HG03097 (cell line): Measurements from ENCODE around the gene NRXN3.
"Not testable (repeated sequence)": the region's sequence is repeated elsewhere in the genome, so short reads cannot be mapped to it uniquely, and the experiment has no call there.

Source experiments
- ATAC-seq: cut with Tn5 transposase; IDR thresholded peaks from one replicate; pipeline ENCODE4 v1.9.1; 2021; ENCODE audit not compliant: unreplicated experiment, low FRiP score

Gene NRXN3

GRCh38 chr14:78561074-78561473 is 390.9 kb downstream of the NRXN3 start:
- ATAC-seq: no peak

GRCh38 chr14:78566026-78566858 is 396.1 kb downstream of the NRXN3 start:
- ATAC-seq: peak; percentile 94

- ATAC-seq: no peak
Observed at GRCh38 chr14:78566859-78567172, 396.6 kb downstream of the NRXN3 start.

GRCh38 chr14:78567343-78567742 is 397.2 kb downstream of the NRXN3 start:
- ATAC-seq: no peak

- not testable (repeated sequence) for ATAC-seq
Observed at GRCh38 chr14:78573736-78574135, 403.6 kb downstream of the NRXN3 start.

- no peak for ATAC-seq
Observed at GRCh38 chr14:78576437-78577166, 406.4 kb downstream of the NRXN3 start.

- ATAC-seq: no peak
Observed at GRCh38 chr14:78581229-78581628, 411.1 kb downstream of the NRXN3 start.

- ATAC-seq: no peak
Observed at GRCh38 chr14:78586681-78587080, 416.5 kb downstream of the NRXN3 start.

GRCh38 chr14:78588906-78589305 is 418.7 kb downstream of the NRXN3 start:
- no peak for ATAC-seq

GRCh38 chr14:78592616-78593219 is 422.5 kb downstream of the NRXN3 start:
- no peak for ATAC-seq

GRCh38 chr14:78593949-78594348 is 423.8 kb downstream of the NRXN3 start:
- ATAC-seq: no peak

- ATAC-seq: no peak
Observed at GRCh38 chr14:78595797-78596196, 425.6 kb downstream of the NRXN3 start.

- peak; percentile 90 for ATAC-seq
Observed at GRCh38 chr14:78598046-78598920, 428.1 kb downstream of the NRXN3 start.

GRCh38 chr14:78605025-78605762 is 435.0 kb downstream of the NRXN3 start:
- no peak for ATAC-seq

- no peak for ATAC-seq
Observed at GRCh38 chr14:78605897-78606500, 435.8 kb downstream of the NRXN3 start.

- no peak for ATAC-seq
Observed at GRCh38 chr14:78608998-78609787, 439.0 kb downstream of the NRXN3 start.

- ATAC-seq: no peak
Observed at GRCh38 chr14:78610994-78611393, 440.8 kb downstream of the NRXN3 start.

- ATAC-seq: no peak
Observed at GRCh38 chr14:78611796-78612571, 441.8 kb downstream of the NRXN3 start.
